ENCODE measurements around the gene SLC1A2.

DNA sequence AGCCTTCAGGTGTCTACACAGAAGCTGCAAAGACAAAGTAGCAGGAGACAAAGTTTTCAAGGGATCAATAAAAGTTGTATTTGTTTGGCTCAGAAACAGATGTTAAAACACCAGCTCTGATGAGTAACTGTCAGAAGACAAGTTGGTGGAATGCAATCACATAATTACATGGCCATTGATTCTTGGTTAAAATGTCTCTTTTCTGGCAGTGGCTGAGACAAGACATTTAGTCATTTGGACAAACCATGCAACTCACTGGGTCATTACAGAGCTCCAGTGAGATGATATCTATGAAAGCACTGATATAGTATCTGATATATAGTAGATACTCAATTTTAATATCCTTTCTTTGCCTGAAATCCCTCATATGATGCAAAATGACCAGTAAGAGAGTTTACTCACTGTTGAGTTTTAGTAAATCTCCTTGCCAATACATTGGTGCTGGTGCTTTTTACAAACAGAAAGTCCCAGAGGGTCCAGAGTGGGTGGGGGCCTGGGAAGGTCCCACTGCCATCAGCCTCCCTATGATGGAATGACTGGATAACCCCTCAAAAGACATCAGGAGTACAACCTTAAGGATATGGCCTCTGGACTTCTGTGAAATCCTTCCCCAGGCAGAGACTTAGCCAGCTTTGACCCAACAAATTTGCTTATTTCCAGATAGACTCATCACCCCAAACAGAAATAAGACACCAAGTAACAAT lies 95.0 kb downstream of the SLC1A2 start:
- no peak for TF ChIP-seq POLR2A (IDR thresholded peaks at IDR 0.05)
- TF ChIP-seq, protein P1, sequence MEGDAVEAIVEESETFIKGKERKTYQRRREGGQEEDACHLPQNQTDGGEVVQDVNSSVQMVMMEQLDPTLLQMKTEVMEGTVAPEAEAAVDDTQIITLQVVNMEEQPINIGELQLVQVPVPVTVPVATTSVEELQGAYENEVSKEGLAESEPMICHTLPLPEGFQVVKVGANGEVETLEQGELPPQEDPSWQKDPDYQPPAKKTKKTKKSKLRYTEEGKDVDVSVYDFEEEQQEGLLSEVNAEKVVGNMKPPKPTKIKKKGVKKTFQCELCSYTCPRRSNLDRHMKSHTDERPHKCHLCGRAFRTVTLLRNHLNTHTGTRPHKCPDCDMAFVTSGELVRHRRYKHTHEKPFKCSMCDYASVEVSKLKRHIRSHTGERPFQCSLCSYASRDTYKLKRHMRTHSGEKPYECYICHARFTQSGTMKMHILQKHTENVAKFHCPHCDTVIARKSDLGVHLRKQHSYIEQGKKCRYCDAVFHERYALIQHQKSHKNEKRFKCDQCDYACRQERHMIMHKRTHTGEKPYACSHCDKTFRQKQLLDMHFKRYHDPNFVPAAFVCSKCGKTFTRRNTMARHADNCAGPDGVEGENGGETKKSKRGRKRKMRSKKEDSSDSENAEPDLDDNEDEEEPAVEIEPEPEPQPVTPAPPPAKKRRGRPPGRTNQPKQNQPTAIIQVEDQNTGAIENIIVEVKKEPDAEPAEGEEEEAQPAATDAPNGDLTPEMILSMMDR (IDR thresholded peaks at IDR 0.05) = no peak

Measured in lower leg skin (tissue), 3 donors.